K562 (cell line): ENCODE measurements around the gene PHF12. TPM values are rescaled to one million over a fixed set of nuclear protein-coding genes. Genes with fewer than 3 reads are reported as not detected.

Source experiments
- ELF1 ChIP-seq: fragments of 200-800 bp; sonication (Bioruptor generic); IDR thresholded peaks from 2 replicates; pipeline ENCODE4 v1.6.1; 2016; ENCODE audit warnings: missing genetic modification characterization, missing compliant biosample characterization
- ESRRA ChIP-seq: fragments of 450-650 bp; IDR thresholded peaks from 2 replicates; pipeline ENCODE4 v1.6.1; 2014; ENCODE audit warnings: low read depth, mild to moderate bottlenecking, moderate library complexity, borderline replicate concordance
- FOSL1 ChIP-seq: fragments of 200-800 bp; sonication (Bioruptor generic); conservative IDR thresholded peaks from 2 replicates; pipeline ENCODE4 v1.6.1; 2016; ENCODE audit warnings: missing genetic modification characterization, missing compliant biosample characterization
- HMG20A ChIP-seq: fragments of 450-650 bp; formaldehyde crosslinking; conservative IDR thresholded peaks from 2 replicates; pipeline ENCODE4 v1.4.0; 2020; ENCODE audit warnings: mild to moderate bottlenecking, mixed read lengths
- KAT7 ChIP-seq: sonication (generic); formaldehyde crosslinking; IDR thresholded peaks from 2 replicates; pipeline ENCODE4 v1.8.0; 2022; ENCODE audit warnings: missing genetic modification reagents, mild to moderate bottlenecking, borderline replicate concordance
- KLF1 ChIP-seq: fragments of 450-650 bp; IDR thresholded peaks from 2 replicates; pipeline ENCODE4 v1.6.1; 2016; ENCODE audit warnings: missing genetic modification characterization, missing compliant biosample characterization
- MED1 ChIP-seq: sonication (generic); formaldehyde crosslinking; IDR thresholded peaks from 2 replicates; pipeline ENCODE4 v1.8.1; 2023; ENCODE audit warnings: missing genetic modification reagents, borderline replicate concordance
- MTA3 ChIP-seq: fragments of 450-650 bp; formaldehyde crosslinking; IDR thresholded peaks from 2 replicates; pipeline ENCODE4 v1.6.1; 2017; ENCODE audit warnings: mild to moderate bottlenecking, borderline replicate concordance
- NR2C1 ChIP-seq, 2 experiments: fragments of 450-650 bp; IDR thresholded peaks; 2 replicates each; pipeline ENCODE4 v1.6.1; 2017; ENCODE audit warnings: mild to moderate bottlenecking in 2 of 2, antibody characterized with exemption in 1 of 2, inconsistent platforms in 1 of 2, missing compliant biosample characterization in 1 of 2, missing genetic modification characterization in 1 of 2
- RAD21 ChIP-seq, 2 experiments: fragments of 250-450 bp in 1 of 2; fragments of 450-650 bp in 1 of 2; sonication (Bioruptor Pico) in 1 of 2; formaldehyde crosslinking in 1 of 2; IDR thresholded peaks in 1 of 2; conservative IDR thresholded peaks in 1 of 2; 2 replicates each; pipeline versions ENCODE4 v1.4.0 to v1.8.0; 2020 to 2022; ENCODE audit warnings: mild to moderate bottlenecking in 2 of 2, moderate library complexity in 1 of 2
- TBL1XR1 ChIP-seq, 2 experiments: IDR thresholded peaks; 2 replicates each; pipeline ENCODE4 v1.6.1; 2012; ENCODE audit warnings: improper control_type of control experiment in 2 of 2, low read length in 2 of 2, mild to moderate bottlenecking in 1 of 2
- TBP ChIP-seq: optimal IDR thresholded peaks from 2 replicates; pipeline ENCODE3; 2011; ENCODE audit warnings: low read depth, low read length, improper control_type of control experiment
- TCFL5 ChIP-seq: fragments of 250-450 bp; sonication (Bioruptor Pico); conservative IDR thresholded peaks from 2 replicates; pipeline ENCODE4 v1.6.1; 2021; ENCODE audit warnings: mild to moderate bottlenecking, moderate library complexity, matching md5 sums
- TGIF2 ChIP-seq: sonication (generic); formaldehyde crosslinking; IDR thresholded peaks from 2 replicates; pipeline ENCODE4 v1.8.1; 2022; ENCODE audit warnings: mild to moderate bottlenecking, missing genetic modification reagents, moderate library complexity
- ZC3H8 ChIP-seq: fragments of 450-650 bp; IDR thresholded peaks from 2 replicates; pipeline ENCODE4 v1.6.1; 2017
- ZFP1 ChIP-seq: fragments of 450-650 bp; formaldehyde crosslinking; IDR thresholded peaks from 2 replicates; pipeline ENCODE4 v1.4.0; 2020; ENCODE audit warnings: mild to moderate bottlenecking, mixed read lengths
- ZFX ChIP-seq: sonication (generic); formaldehyde crosslinking; IDR thresholded peaks from 2 replicates; pipeline ENCODE4 v1.8.0; 2022; ENCODE audit warnings: mild to moderate bottlenecking, missing genetic modification reagents, moderate library complexity
- ZNF217 ChIP-seq: sonication (generic); formaldehyde crosslinking; IDR thresholded peaks from 2 replicates; pipeline ENCODE4 v1.8.0; 2022; ENCODE audit warnings: mild to moderate bottlenecking, missing genetic modification reagents
- ZNF232 ChIP-seq: sonication (generic); formaldehyde crosslinking; IDR thresholded peaks from 2 replicates; pipeline ENCODE4 v1.8.0; 2022; ENCODE audit warnings: mild to moderate bottlenecking, missing genetic modification reagents
- ZNF316 ChIP-seq: fragments of 450-650 bp; IDR thresholded peaks from 2 replicates; pipeline ENCODE4 v1.6.1; 2016
- ZNF830 ChIP-seq: fragments of 250-450 bp; sonication (Bioruptor Pico); IDR thresholded peaks from 2 replicates; pipeline ENCODE4 v1.5.0; 2021; ENCODE audit warnings: mild to moderate bottlenecking
- polyA plus RNA-seq, 8 experiments: library from polyadenylated mRNA; depleted of rRNA in 4 of 8; stranded (reverse) in 5 of 8; unstranded in 3 of 8; fragments of >200 nt; fragmentation: Nextera tagmentation in 2 of 8; fragmentation: Illumina TruSeq in 1 of 8; extraction: Ambion mirVana in 2 of 8; extraction: Trizol in 1 of 8; gene quantifications; 2 replicates each; pipeline versions ENCODE4 v1.2.1 to v1.2.3, GENCODE V29; 2011 to 2014; ENCODE audit warnings: inconsistent platforms in 1 of 8, missing spikeins in 1 of 8
- total RNA-seq, 7 experiments: library from RNA; depleted of rRNA in 6 of 7; stranded (reverse); fragments of >200 nt in 6 of 7; fragmentation: Illumina TruSeq in 2 of 7; extraction: Trizol in 2 of 7; gene quantifications; 2 replicates each; pipeline versions ENCODE4 v1.2.1 to v1.2.3, GENCODE V29; 2011 to 2021; ENCODE audit warnings: low replicate concordance in 1 of 7
- TF ChIP-seq, protein P1 (sequence below): fragments of 250-450 bp; sonication (Bioruptor Pico); IDR thresholded peaks from 2 replicates; pipeline ENCODE4 v1.5.0; 2020; ENCODE audit warnings: mild to moderate bottlenecking, borderline replicate concordance
- TF ChIP-seq, protein P2 (sequence below), 2 experiments: fragments of 150-350 bp in 1 of 2; IDR thresholded peaks; 2 replicates each; pipeline ENCODE4 v1.6.1; 2012 to 2016; ENCODE audit warnings: low read depth in 2 of 2, low read length in 2 of 2, mild to moderate bottlenecking in 1 of 2, moderate library complexity in 1 of 2

Gene PHF12
- total and polyA plus RNA-seq, 9 of the 15 experiments (the other 6 are each of a cell fraction or from before 2014, with no cell fraction given) = 0.82 to 31.3 (median 13.5) TPM

DNA sequence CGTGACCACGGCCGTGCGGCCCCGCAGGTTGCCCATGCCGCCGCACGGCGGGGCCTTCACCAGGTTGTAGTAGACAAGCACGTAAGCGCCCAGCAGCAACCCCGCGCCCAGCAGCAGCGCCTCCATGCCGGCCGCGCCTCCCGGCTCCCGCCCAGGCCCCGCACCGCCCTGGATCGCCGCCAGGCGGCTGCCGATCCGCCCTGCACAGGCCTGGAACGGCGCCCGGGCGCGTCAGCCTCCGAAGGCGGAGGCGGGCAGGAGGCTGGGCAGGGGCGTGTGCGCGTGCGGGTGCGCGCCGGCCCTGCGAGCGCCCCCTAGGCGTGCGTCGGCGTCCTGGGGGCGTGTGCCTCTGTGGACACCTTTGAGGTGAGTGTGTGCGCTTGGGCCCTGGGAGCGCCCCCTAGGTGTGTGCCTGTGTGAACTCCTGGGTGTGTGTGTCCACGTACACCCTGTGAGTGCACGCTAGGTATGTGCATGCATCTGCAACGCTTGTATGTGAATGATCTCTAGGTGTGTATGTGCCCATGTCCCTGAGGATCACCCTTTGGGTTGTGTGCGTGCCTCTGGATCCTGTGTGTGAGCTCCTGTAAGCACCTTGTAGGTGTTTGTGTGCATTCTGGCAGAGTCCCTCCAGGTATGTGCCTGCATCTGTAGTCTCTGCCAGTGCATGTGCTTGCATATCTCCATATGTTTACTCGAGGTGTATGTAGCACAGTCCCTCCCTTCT, 48.3 kb downstream of the PHF12 start, which contains the start of gene DHRS13 (continued):
- TF ChIP-seq, protein P1, sequence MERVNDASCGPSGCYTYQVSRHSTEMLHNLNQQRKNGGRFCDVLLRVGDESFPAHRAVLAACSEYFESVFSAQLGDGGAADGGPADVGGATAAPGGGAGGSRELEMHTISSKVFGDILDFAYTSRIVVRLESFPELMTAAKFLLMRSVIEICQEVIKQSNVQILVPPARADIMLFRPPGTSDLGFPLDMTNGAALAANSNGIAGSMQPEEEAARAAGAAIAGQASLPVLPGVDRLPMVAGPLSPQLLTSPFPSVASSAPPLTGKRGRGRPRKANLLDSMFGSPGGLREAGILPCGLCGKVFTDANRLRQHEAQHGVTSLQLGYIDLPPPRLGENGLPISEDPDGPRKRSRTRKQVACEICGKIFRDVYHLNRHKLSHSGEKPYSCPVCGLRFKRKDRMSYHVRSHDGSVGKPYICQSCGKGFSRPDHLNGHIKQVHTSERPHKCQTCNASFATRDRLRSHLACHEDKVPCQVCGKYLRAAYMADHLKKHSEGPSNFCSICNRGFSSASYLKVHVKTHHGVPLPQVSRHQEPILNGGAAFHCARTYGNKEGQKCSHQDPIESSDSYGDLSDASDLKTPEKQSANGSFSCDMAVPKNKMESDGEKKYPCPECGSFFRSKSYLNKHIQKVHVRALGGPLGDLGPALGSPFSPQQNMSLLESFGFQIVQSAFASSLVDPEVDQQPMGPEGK (CRISPR knock-in tag) = no peak
- TF ChIP-seq ESRRA (peak; percentile 89), NR2C1 (IDR thresholded peaks at IDR 0.05) (no peak), NR2C1 (tag; IDR thresholded peaks at IDR 0.05) (no peak), KLF1 (tag) (peak; percentile 95), ZNF232 (CRISPR knock-in tag) (0 out of 2 replicates have a peak, but pooled peaks have one; percentile 3), MTA3 (peak; percentile 96), ZNF217 (CRISPR knock-in tag) (no peak), ZC3H8 (no peak), MED1 (CRISPR knock-in tag) (0 out of 2 replicates have a peak, but pooled peaks have one; percentile 91), ZFP1 (no peak), ZNF316 (no peak), TGIF2 (CRISPR knock-in tag) (peak; percentile 95; the same call in 1 of the 2 replicates), TCFL5 (CRISPR knock-in tag) (no peak), ELF1 (tag) (no peak), TBL1XR1 (IDR thresholded peaks at IDR 0.05; ENCODE audit: low read length in 2 of 2) (peak; percentile 66 to 82; a peak in 3 of 4 replicates), TBP (no peak), ZFX (CRISPR knock-in tag) (peak; percentile 89), HMG20A (CRISPR knock-in tag) (no peak), RAD21 (CRISPR knock-in tag; conservative IDR thresholded peaks at IDR 0.05 in 1 of 2, IDR thresholded peaks at IDR 0.05 in 1 of 2) (peak; percentile 80 to 87), KAT7 (CRISPR knock-in tag) (peak; percentile 95), FOSL1 (tag) (0 out of 2 replicates have a peak, but pooled peaks have one; percentile 62), ZNF830 (no peak; the same call in 1 of the 2 replicates)
- TF ChIP-seq, protein P2, sequence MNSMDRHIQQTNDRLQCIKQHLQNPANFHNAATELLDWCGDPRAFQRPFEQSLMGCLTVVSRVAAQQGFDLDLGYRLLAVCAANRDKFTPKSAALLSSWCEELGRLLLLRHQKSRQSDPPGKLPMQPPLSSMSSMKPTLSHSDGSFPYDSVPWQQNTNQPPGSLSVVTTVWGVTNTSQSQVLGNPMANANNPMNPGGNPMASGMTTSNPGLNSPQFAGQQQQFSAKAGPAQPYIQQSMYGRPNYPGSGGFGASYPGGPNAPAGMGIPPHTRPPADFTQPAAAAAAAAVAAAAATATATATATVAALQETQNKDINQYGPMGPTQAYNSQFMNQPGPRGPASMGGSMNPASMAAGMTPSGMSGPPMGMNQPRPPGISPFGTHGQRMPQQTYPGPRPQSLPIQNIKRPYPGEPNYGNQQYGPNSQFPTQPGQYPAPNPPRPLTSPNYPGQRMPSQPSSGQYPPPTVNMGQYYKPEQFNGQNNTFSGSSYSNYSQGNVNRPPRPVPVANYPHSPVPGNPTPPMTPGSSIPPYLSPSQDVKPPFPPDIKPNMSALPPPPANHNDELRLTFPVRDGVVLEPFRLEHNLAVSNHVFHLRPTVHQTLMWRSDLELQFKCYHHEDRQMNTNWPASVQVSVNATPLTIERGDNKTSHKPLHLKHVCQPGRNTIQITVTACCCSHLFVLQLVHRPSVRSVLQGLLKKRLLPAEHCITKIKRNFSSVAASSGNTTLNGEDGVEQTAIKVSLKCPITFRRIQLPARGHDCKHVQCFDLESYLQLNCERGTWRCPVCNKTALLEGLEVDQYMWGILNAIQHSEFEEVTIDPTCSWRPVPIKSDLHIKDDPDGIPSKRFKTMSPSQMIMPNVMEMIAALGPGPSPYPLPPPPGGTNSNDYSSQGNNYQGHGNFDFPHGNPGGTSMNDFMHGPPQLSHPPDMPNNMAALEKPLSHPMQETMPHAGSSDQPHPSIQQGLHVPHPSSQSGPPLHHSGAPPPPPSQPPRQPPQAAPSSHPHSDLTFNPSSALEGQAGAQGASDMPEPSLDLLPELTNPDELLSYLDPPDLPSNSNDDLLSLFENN (IDR thresholded peaks at IDR 0.05; ENCODE audit: low read depth in 2 of 2, low read length in 2 of 2) = peak in 1 of 2 experiments; percentile 60; a peak in 1 of 4 replicates
